Psoas muscle (tissue), 8 donors: ENCODE measurements around the gene BMPER. TPM values are rescaled to one million over a fixed set of nuclear protein-coding genes. Genes with fewer than 3 reads are reported as not detected.

ENCODE experiments used
- ATAC-seq, 4 donors: fragments of 200-7000 bp; cut with Tn5 transposase; one replicate each; pipeline ENCODE4 v1.9.1; 2020; ENCODE audit warnings: moderate library complexity in 3 of 4, mild to moderate bottlenecking in 2 of 4
- DNase-seq, 2 donors: peaks; one replicate each; pipeline ENCODE4 v3.0.0-alpha.2; 2020
- H3K27ac ChIP-seq: fragments of 200-600 bp; one replicate; pipeline ENCODE4 v1.8.0; 2022
- H3K27me3 ChIP-seq, 3 donors: fragments of 200-600 bp in 1 of 3; one replicate each; pipeline versions ENCODE4 v1.6.1 to v1.8.0; 2013 to 2022; ENCODE audit warnings: low read length in 2 of 3, mild to moderate bottlenecking in 2 of 3, moderate library complexity in 1 of 3; ENCODE audit not compliant: insufficient read depth in 3 of 3
- H3K36me3 ChIP-seq, 2 donors: fragments of 200-600 bp in 1 of 2; one replicate each; pipeline versions ENCODE4 v1.6.1 to v1.8.0; 2013 to 2022; ENCODE audit warnings: low read depth in 1 of 2, mild to moderate bottlenecking in 1 of 2, moderate library complexity in 1 of 2; ENCODE audit not compliant: insufficient read depth in 1 of 2
- H3K4me1 ChIP-seq: fragments of 200-600 bp; one replicate; pipeline ENCODE4 v1.8.0; 2022
- H3K4me3 ChIP-seq: fragments of 200-600 bp; one replicate; pipeline ENCODE4 v1.8.0; 2022; ENCODE audit warnings: mild to moderate bottlenecking
- H3K9me3 ChIP-seq: fragments of 200-600 bp; one replicate; pipeline ENCODE4 v1.8.0; 2022
- CTCF ChIP-seq: fragments of 200-600 bp; IDR thresholded peaks from one replicate; pipeline ENCODE4 v1.8.0; 2022; ENCODE audit warnings: antibody characterized with exemption
- WGBS, 3 donors: extraction: QIAGEN DNeasy Blood & Tissue Kit; methylation state at CpG; one replicate each; pipeline versions ENCODE4 v1.1.6 to v1.1.7; 2013; 5-methylcytosine and 5-hydroxymethylcytosine counted together
- intact Hi-C, 2 donors: fragments of 100-400 bp; cut with DNase I; formaldehyde crosslinking; loops; one replicate each; pipeline versions ENCODE4 v1.11.0 to v1.14.2; 2022
- polyA plus RNA-seq, 3 donors: library from polyadenylated mRNA; stranded (reverse); fragments of 200-250 nt; gene quantifications; one replicate each; pipeline ENCODE4 v1.2.3, GENCODE V29; 2013
- total RNA-seq, 4 donors: library from RNA; stranded (reverse); fragmentation: NEBNext Ultra II Directional in 2 of 4; extraction: Animal tissue kit (Norgen Biotek cat#: 25700) in 2 of 4; gene quantifications; one replicate each; pipeline versions ENCODE4 v1.2.1 to v1.2.4, GENCODE V29; 2021 to 2023
- donor health status: healthy with polysubstance abuse.
- donor health status: DM: no; HTN: no; CAD: no; lungs with moderate emphysema.
- donor health status: Bipolar disorder and iron deficiency.
- donor health status: healthy.
- donor health status: DM: yes; HTN: yes; CAD: no.
- donor health status: DM: no; HTN: no; CAD: no.
- donor health status: DM: no; HTN: no; CAD: no.
- donor health status: DM: yes; HTN: yes; CAD: no.

Gene BMPER
- total and polyA plus RNA-seq, 7 donors = 1.0 to 7.6 (median 2.4) TPM

- 60 to 75% (median 73%) methylated on average over 4 of the region's 4 CpGs for WGBS, 3 donors
- DNase-seq (no peak), ATAC-seq (no peak)
- Histone ChIP-seq H3K9me3 (no peaks in the 10 kb centered on the region), H3K27ac (no peak overlapping the region), H3K36me3 (no peaks in the 10 kb centered on the region), H3K27me3 (no peaks in the 10 kb centered on the region), H3K4me1 (no peaks in the 10 kb centered on the region), H3K4me3 (no peak overlapping the region)
- intact Hi-C loops = no loop called here
- TF ChIP-seq CTCF = no peak
Observed at GRCh38 chr7:34043461-34044305, 138.3 kb downstream of the BMPER start.

- no peaks in the 10 kb centered on the region for H3K4me1 ChIP-seq
- no peak overlapping the region for H3K27ac ChIP-seq
- peak; percentile 15 to 41 for DNase-seq
- H3K4me3 ChIP-seq = no peak overlapping the region
- intact Hi-C loops = no loop called here
- no peaks in the 10 kb centered on the region for H3K36me3 ChIP-seq
- ATAC-seq = no peak
- no peaks in the 10 kb centered on the region for H3K9me3 ChIP-seq
- 26 to 51% (median 35%) methylated on average over 2 of the region's 2 CpGs for WGBS, 3 donors
- TF ChIP-seq CTCF = no peak
- H3K27me3 ChIP-seq = no peaks in the 10 kb centered on the region
Observed at GRCh38 chr7:34044306-34044643, 138.9 kb downstream of the BMPER start.

GRCh38 chr7:34044734-34045353, 139.5 kb downstream of the BMPER start:
- intact Hi-C loops = no loop called here
- H3K27ac ChIP-seq = no peak overlapping the region
- H3K27me3 ChIP-seq = no peaks in the 10 kb centered on the region
- H3K4me3 ChIP-seq = no peak overlapping the region
- no peaks in the 10 kb centered on the region for H3K9me3 ChIP-seq
- TF ChIP-seq CTCF = no peak
- DNase-seq (no peak), ATAC-seq (no peak)
- H3K36me3 ChIP-seq = no peaks in the 10 kb centered on the region
- 81 to 90% (median 84%) methylated on average over 7 of the region's 7 CpGs for WGBS, 3 donors
- H3K4me1 ChIP-seq = no peaks in the 10 kb centered on the region

GRCh38 chr7:34048445-34048844, 143.1 kb downstream of the BMPER start:
- no peak for ATAC-seq
- intact Hi-C loops = no loop called here

More at GRCh38 chr7:34048445-34048844, 143.1 kb downstream of the BMPER start:
- Histone ChIP-seq H3K4me3 (no peak overlapping the region), H3K9me3 (no peaks in the 10 kb centered on the region), H3K27me3 (no peaks in the 10 kb centered on the region), H3K36me3 (no peaks in the 10 kb centered on the region), H3K4me1 (no peaks in the 10 kb centered on the region), H3K27ac (no peak overlapping the region)
- no peak for DNase-seq
- TF ChIP-seq CTCF = no peak
- 59 to 95% (median 89%) methylated on average over 1 of the region's 1 CpG for WGBS, 3 donors
